GM19467 (cell line): ENCODE results near the gene REG4.
"Not testable (repeated sequence)": the region's sequence is repeated elsewhere in the genome, so short reads cannot be mapped to it uniquely, and the experiment has no call there.

Experiments
- ATAC-seq: cut with Tn5 transposase; IDR thresholded peaks from one replicate; pipeline ENCODE4 v1.9.1; 2021; ENCODE audit warnings: mild to moderate bottlenecking, moderate library complexity; ENCODE audit not compliant: unreplicated experiment

Gene REG4

GRCh38 chr1:119808491-119808890 is 2.8 kb downstream of the REG4 start:
- ATAC-seq = no peak

- ATAC-seq = no peak
Observed at GRCh38 chr1:119806489-119806888, 4.8 kb downstream of the REG4 start.

GRCh38 chr1:119805746-119806145 is 5.5 kb downstream of the REG4 start:
- ATAC-seq = no peak

- no peak for ATAC-seq
Observed at GRCh38 chr1:119805247-119805646, 6.0 kb downstream of the REG4 start.

GRCh38 chr1:119799599-119800177 is 11.6 kb downstream of the REG4 start:
- no peak for ATAC-seq

GRCh38 chr1:119799003-119799402 is 12.3 kb downstream of the REG4 start:
- ATAC-seq = no peak

- ATAC-seq = no peak
Observed at GRCh38 chr1:119797606-119798005, 13.7 kb downstream of the REG4 start.

- ATAC-seq = no peak
Observed at GRCh38 chr1:119797162-119797561, 14.1 kb downstream of the REG4 start.

GRCh38 chr1:119795261-119796200 is 15.7 kb downstream of the REG4 start:
- no peak for ATAC-seq

- no peak for ATAC-seq
Observed at GRCh38 chr1:119794876-119795240, 16.4 kb downstream of the REG4 start.

- ATAC-seq = no peak
Observed at GRCh38 chr1:119794230-119794875, 16.9 kb downstream of the REG4 start.

- ATAC-seq = no peak
Observed at GRCh38 chr1:119791377-119791776, 19.9 kb downstream of the REG4 start.

- no peak for ATAC-seq
Observed at GRCh38 chr1:119790451-119791198, 20.6 kb downstream of the REG4 start.

- no peak for ATAC-seq
Observed at GRCh38 chr1:119787776-119788175, 23.5 kb downstream of the REG4 start.

- ATAC-seq = not testable (repeated sequence)
Observed at GRCh38 chr1:119786473-119787050, 24.7 kb downstream of the REG4 start.

GRCh38 chr1:119786046-119786445 is 25.2 kb downstream of the REG4 start:
- not testable (repeated sequence) for ATAC-seq

GRCh38 chr1:119784191-119784781 is 27.0 kb downstream of the REG4 start:
- ATAC-seq = no peak

GRCh38 chr1:119783354-119784185 is 27.7 kb downstream of the REG4 start:
- ATAC-seq = no peak

- no peak for ATAC-seq
Observed at GRCh38 chr1:119782631-119783325, 28.5 kb downstream of the REG4 start.
